Suprapubic skin (tissue), 4 donors: ENCODE results near the gene MLF1.

ENCODE experiments used
- CTCF ChIP-seq, 2 donors: fragments of 200-600 bp in 1 of 2; fragments of 450-650 bp in 1 of 2; sonication (generic) in 1 of 2; IDR thresholded peaks; one replicate each; pipeline ENCODE4 v1.5.1; 2016 to 2019; ENCODE audit warnings: antibody characterized with exemption in 2 of 2, mild to moderate bottlenecking in 1 of 2, moderate library complexity in 1 of 2
- POLR2A ChIP-seq, 2 donors: fragments of 450-650 bp; IDR thresholded peaks; one replicate each; pipeline ENCODE4 v1.6.1; 2017; ENCODE audit warnings: antibody characterized with exemption in 2 of 2, mild to moderate bottlenecking in 2 of 2, moderate library complexity in 2 of 2
- POLR2AphosphoS5 ChIP-seq, 3 donors: sonication (generic); formaldehyde crosslinking; IDR thresholded peaks; one replicate each; pipeline ENCODE4 v1.6.1; 2017; ENCODE audit warnings: antibody characterized with exemption in 3 of 3

- TF ChIP-seq CTCF (IDR thresholded peaks at IDR 0.05) (no peak), POLR2AphosphoS5 (IDR thresholded peaks at IDR 0.05) (no peak), POLR2A (IDR thresholded peaks at IDR 0.05) (no peak)
These were observed 71.6 kb downstream of the MLF1 start for GRCh38 chr3:158642474-158643210.
